ENCODE data around the gene MYH9. TPM values are rescaled to one million over a fixed set of nuclear protein-coding genes. Genes with fewer than 3 reads are reported as not detected.

The MYH9 gene
- total and polyA plus RNA-seq, 4 donors, result 184 to 667 (median 332) TPM

DNA sequence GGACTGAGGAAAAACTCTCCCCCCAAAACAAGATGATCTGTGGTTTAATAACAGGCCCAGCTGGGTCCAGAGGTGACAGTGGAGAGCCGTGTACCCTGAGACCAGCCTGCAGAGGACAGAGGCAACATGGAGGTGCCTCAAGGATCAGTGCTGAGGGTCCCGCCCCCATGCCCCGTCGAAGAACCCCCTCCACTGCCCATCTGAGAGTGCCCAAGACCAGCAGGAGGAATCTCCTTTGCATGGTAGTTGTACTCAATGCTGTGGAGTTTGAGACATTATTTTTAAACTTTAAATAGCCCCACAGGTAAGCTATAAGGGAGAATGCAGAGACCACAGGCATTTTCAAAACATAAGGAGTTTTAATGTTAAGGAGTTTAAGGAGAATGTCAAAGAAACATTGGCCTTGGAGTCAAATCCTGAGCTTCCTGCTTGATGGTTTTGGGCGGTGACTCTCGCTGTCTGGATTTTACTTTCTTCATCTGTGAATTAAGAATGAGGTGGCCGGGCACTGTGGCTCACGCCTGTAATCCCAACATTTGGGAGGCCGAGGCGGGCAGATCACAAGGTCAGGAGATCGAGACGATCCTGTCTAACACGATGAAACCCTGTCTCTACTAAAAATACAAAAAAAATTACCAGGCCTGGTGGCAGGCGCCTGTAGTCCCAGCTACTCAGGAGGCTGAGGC is 128.0 kb downstream of the MYH9 start:
- peak overlapping the region in 1 of 2 donors; percentile 66 for H3K27ac ChIP-seq (ENCODE audit: low read depth in 1 of 2, low read length in 1 of 2)
- no peak for DNase-seq
- H3K9ac ChIP-seq (ENCODE audit: insufficient read depth in 1 of 2, low read length in 2 of 2), result no peak overlapping the region
- no peaks in the 10 kb centered on the region for H3K27me3 ChIP-seq (ENCODE audit: control insufficient read depth in 3 of 3, insufficient read depth in 3 of 3, low read length in 2 of 3)
- no peak overlapping the region for H3K4me3 ChIP-seq
- ATAC-seq (ENCODE audit: insufficient read depth, low FRiP score), result no peak
- H3K9me3 ChIP-seq (ENCODE audit: control insufficient read depth in 4 of 4, insufficient read depth in 3 of 4, low read length in 3 of 4), result no peaks in the 10 kb centered on the region
- WGBS, 2 donors, result 72 to 80% methylated on average over 14 of the region's 14 CpGs
- TF ChIP-seq, protein P1, sequence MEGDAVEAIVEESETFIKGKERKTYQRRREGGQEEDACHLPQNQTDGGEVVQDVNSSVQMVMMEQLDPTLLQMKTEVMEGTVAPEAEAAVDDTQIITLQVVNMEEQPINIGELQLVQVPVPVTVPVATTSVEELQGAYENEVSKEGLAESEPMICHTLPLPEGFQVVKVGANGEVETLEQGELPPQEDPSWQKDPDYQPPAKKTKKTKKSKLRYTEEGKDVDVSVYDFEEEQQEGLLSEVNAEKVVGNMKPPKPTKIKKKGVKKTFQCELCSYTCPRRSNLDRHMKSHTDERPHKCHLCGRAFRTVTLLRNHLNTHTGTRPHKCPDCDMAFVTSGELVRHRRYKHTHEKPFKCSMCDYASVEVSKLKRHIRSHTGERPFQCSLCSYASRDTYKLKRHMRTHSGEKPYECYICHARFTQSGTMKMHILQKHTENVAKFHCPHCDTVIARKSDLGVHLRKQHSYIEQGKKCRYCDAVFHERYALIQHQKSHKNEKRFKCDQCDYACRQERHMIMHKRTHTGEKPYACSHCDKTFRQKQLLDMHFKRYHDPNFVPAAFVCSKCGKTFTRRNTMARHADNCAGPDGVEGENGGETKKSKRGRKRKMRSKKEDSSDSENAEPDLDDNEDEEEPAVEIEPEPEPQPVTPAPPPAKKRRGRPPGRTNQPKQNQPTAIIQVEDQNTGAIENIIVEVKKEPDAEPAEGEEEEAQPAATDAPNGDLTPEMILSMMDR (IDR thresholded peaks at IDR 0.05; ENCODE audit: control extremely low read depth, extremely low read depth), result no peak
- peaks cover 0 to 25% (median 0%) of the 10 kb centered on the region in 4 donors for H3K36me3 ChIP-seq (ENCODE audit: control insufficient read depth in 4 of 4, insufficient read depth in 4 of 4, low read length in 4 of 4)
- H3K4me1 ChIP-seq (ENCODE audit: control insufficient read depth in 5 of 5, insufficient read depth in 5 of 5, low read length in 5 of 5), result peaks cover 3 to 23% (median 13%) of the 10 kb centered on the region in 5 donors

DNA sequence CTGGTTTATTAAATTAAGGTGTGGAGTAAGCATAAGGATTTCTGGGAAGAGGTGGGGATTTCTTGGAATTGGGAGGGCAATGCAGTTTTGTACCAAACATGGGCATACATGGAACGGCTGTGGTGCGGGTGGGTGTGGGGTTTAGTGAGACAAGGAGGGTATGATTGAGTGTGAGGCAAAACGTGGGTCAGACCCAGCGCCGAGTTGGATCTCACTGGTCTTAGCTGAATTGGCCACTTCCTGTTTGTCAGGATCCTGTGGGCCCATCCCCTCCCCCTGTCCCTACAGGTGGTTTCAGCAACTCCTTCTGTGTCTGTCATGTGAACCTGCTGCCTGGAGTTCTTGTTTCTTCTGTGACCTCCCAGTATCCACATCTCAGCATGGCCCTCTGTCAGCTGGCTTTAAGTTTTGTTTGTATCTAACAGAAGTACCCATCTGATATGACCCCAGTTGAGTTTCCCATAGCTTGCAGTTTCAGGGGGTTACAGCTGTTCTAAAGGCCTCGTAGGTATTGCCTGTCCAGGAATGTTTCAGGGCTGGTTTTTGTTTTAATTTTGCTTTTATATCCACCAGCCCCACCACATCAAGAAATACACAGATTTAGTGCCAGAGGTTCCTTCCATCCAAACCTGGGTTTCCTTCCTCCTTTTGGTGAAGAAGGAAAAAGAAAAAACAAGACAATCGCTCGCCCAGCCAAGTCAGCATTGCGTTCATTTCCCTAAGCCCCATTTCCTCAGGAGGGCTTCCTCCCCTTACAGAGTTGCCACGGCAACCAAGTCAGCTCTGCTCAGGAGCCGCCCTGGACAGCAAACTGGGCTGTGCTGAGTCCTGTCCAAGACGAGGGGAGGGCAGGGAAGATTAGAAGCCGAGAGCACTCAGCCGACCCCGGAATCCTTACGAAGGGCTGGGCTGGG is 128.8 kb downstream of the MYH9 start:
- 31 to 34% methylated on average over 16 of the region's 16 CpGs for WGBS, 2 donors
- ATAC-seq (ENCODE audit: insufficient read depth, low FRiP score) (peak; percentile 20), DNase-seq (peak; percentile 79 to 82 (median 81))
- H3K9ac ChIP-seq (ENCODE audit: insufficient read depth in 1 of 2, low read length in 2 of 2), result peak overlapping the region in 1 of 2 donors; percentile 28
- no peak overlapping the region for H3K4me3 ChIP-seq
- H3K27me3 ChIP-seq (ENCODE audit: control insufficient read depth in 3 of 3, insufficient read depth in 3 of 3, low read length in 2 of 3), result no peaks in the 10 kb centered on the region
- peaks cover 3 to 28% (median 13%) of the 10 kb centered on the region in 5 donors for H3K4me1 ChIP-seq (ENCODE audit: control insufficient read depth in 5 of 5, insufficient read depth in 5 of 5, low read length in 5 of 5)
- TF ChIP-seq, protein P1 (IDR thresholded peaks at IDR 0.05; ENCODE audit: control extremely low read depth, extremely low read depth), result no peak
- no peaks in the 10 kb centered on the region for H3K9me3 ChIP-seq (ENCODE audit: control insufficient read depth in 4 of 4, insufficient read depth in 3 of 4, low read length in 3 of 4)
- H3K27ac ChIP-seq (ENCODE audit: low read depth in 1 of 2, low read length in 1 of 2), result peak overlapping the region in 1 of 2 donors; percentile 82
- H3K36me3 ChIP-seq (ENCODE audit: control insufficient read depth in 4 of 4, insufficient read depth in 4 of 4, low read length in 4 of 4), result peaks cover 0 to 24% (median 0%) of the 10 kb centered on the region in 4 donors

DNA sequence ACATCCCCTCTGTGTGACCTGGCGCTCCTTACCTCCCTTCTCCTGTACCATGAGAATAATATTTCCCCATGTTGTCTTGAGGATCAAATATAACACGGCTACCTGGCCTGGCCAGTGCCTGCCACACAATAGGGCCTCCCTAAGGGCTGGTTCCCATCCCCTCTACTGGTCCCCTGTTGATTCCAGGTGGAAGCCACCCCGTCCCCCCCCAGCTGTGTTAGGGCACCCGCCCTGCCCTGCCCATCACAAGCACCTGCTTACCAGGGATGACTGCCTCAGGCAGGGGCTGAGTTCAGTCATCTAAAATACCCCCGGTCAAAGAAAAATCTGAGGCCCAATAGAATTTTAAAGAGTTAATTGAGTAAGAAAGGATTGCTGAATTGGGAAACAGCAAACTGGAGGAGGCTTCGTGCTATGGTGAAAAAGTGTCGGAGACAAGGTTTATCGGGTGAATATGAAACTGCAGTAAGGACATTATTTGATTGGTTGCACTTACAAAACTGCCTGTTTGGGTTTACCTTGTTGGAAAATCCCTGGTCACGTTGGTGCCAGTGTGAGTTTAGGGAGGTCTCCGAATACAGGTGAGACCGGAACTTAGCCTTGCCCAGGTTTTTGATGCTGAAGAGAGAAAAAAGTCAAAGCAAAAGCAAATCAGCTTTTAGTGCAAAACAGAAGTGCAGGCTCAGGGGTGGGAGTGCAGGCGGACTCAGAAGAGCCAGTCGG is 129.7 kb downstream of the MYH9 start:
- TF ChIP-seq, protein P1 (IDR thresholded peaks at IDR 0.05; ENCODE audit: control extremely low read depth, extremely low read depth), result no peak
- Histone ChIP-seq H3K9me3 (ENCODE audit: control insufficient read depth in 4 of 4, insufficient read depth in 3 of 4, low read length in 3 of 4) (no peaks in the 10 kb centered on the region), H3K9ac (ENCODE audit: insufficient read depth in 1 of 2, low read length in 2 of 2) (no peak overlapping the region), H3K4me3 (no peak overlapping the region), H3K27ac (ENCODE audit: low read depth in 1 of 2, low read length in 1 of 2) (peak overlapping the region in 1 of 2 donors; percentile 82), H3K27me3 (ENCODE audit: control insufficient read depth in 3 of 3, insufficient read depth in 3 of 3, low read length in 2 of 3) (no peaks in the 10 kb centered on the region), H3K36me3 (ENCODE audit: control insufficient read depth in 4 of 4, insufficient read depth in 4 of 4, low read length in 4 of 4) (peaks cover 0 to 23% (median 0%) of the 10 kb centered on the region in 4 donors), H3K4me1 (ENCODE audit: control insufficient read depth in 5 of 5, insufficient read depth in 5 of 5, low read length in 5 of 5) (peaks cover 3 to 35% (median 17%) of the 10 kb centered on the region in 5 donors)
- no peak for DNase-seq
- ATAC-seq (ENCODE audit: insufficient read depth, low FRiP score), result no peak
- whole genome bisulfite sequencing, 2 donors, result 82 to 89% methylated on average over 13 of the region's 13 CpGs

Data from lung (tissue), 12 donors.